HepG2 (cell line): ENCODE data around the gene CDC42BPG. TPM values are rescaled to one million over a fixed set of nuclear protein-coding genes. Genes with fewer than 3 reads are reported as not detected.

Experiments
- ARNT2 ChIP-seq: sonication (generic); formaldehyde crosslinking; IDR thresholded peaks from 2 replicates; pipeline ENCODE4 v1.8.0; 2022; ENCODE audit warnings: mild to moderate bottlenecking, low read depth, missing genetic modification reagents, moderate library complexity
- BORCS8-MEF2B ChIP-seq: sonication (generic); formaldehyde crosslinking; IDR thresholded peaks from 2 replicates; pipeline ENCODE4 v1.8.0; 2022; ENCODE audit warnings: mild to moderate bottlenecking, missing genetic modification reagents
- CEBPB ChIP-seq: IDR thresholded peaks from 2 replicates; pipeline ENCODE4 v1.6.1; 2011; ENCODE audit warnings: low read depth, low read length, improper control_type of control experiment, borderline replicate concordance
- CENPT ChIP-seq: sonication (generic); formaldehyde crosslinking; IDR thresholded peaks from 2 replicates; pipeline ENCODE4 v1.8.0; 2022; ENCODE audit warnings: low read depth, mild to moderate bottlenecking, moderate library complexity, missing genetic modification reagents
- EP300 ChIP-seq, 3 experiments: sonication (generic) in 1 of 3; formaldehyde crosslinking in 1 of 3; IDR thresholded peaks; 2 replicates each; pipeline versions ENCODE4 v1.5.1 to v1.6.1; 2011 to 2020; ENCODE audit warnings: low read depth in 2 of 3, low read length in 2 of 3, borderline replicate concordance in 1 of 3, improper control_type of control experiment in 1 of 3, mild to moderate bottlenecking in 1 of 3, missing genetic modification reagents in 1 of 3, moderate library complexity in 1 of 3
- ETV5 ChIP-seq: IDR thresholded peaks from 2 replicates; pipeline ENCODE4 v1.6.1; 2018; ENCODE audit warnings: missing biosample characterization, missing genetic modification reagents, inconsistent platforms, borderline replicate concordance
- FOXO1 ChIP-seq: sonication (generic); formaldehyde crosslinking; IDR thresholded peaks from 2 replicates; pipeline ENCODE4 v1.4.0; 2020; ENCODE audit warnings: missing genetic modification reagents
- IRF2 ChIP-seq: IDR thresholded peaks from 2 replicates; pipeline ENCODE4 v1.6.1; 2018; ENCODE audit warnings: missing genetic modification reagents, missing compliant biosample characterization
- NFKBIZ ChIP-seq: IDR thresholded peaks from 2 replicates; pipeline ENCODE4 v1.6.1; 2018; ENCODE audit warnings: missing genetic modification reagents, missing compliant biosample characterization
- REXO4 ChIP-seq: sonication (generic); formaldehyde crosslinking; IDR thresholded peaks from 2 replicates; pipeline ENCODE4 v1.8.0; 2022; ENCODE audit warnings: missing genetic modification reagents, mild to moderate bottlenecking, borderline replicate concordance
- SP4 ChIP-seq: sonication (generic); formaldehyde crosslinking; IDR thresholded peaks from 2 replicates; pipeline ENCODE4 v1.8.1; 2023; ENCODE audit warnings: mild to moderate bottlenecking, missing genetic modification reagents
- TBX3 ChIP-seq: fragments of 450-650 bp; IDR thresholded peaks from 2 replicates; pipeline ENCODE4 v1.6.1; 2017; ENCODE audit warnings: antibody characterized with exemption, mild to moderate bottlenecking, inconsistent platforms, borderline replicate concordance
- ZC3H4 ChIP-seq: sonication (generic); formaldehyde crosslinking; IDR thresholded peaks from 2 replicates; pipeline ENCODE4 v1.4.0; 2020; ENCODE audit warnings: missing genetic modification reagents, borderline replicate concordance
- ZNF33B ChIP-seq: sonication (generic); formaldehyde crosslinking; IDR thresholded peaks from 2 replicates; pipeline ENCODE4 v1.5.1; 2020; ENCODE audit warnings: mild to moderate bottlenecking, missing genetic modification reagents
- ZNF773 ChIP-seq: sonication (generic); formaldehyde crosslinking; IDR thresholded peaks from 2 replicates; pipeline ENCODE4 v1.4.0; 2020; ENCODE audit warnings: missing genetic modification reagents, borderline replicate concordance
- ZNF776 ChIP-seq: sonication (generic); formaldehyde crosslinking; IDR thresholded peaks from 2 replicates; pipeline ENCODE4 v1.4.0; 2020; ENCODE audit warnings: mild to moderate bottlenecking, missing genetic modification reagents
- polyA plus RNA-seq, 8 experiments: library from polyadenylated mRNA; depleted of rRNA in 3 of 8; stranded (reverse) in 7 of 8; unstranded in 1 of 8; fragments of >200 nt; fragmentation: Illumina TruSeq in 4 of 8; extraction: Trizol in 4 of 8; gene quantifications; 2 replicates each; pipeline versions ENCODE4 v1.2.1 to v1.2.3, GENCODE V29; 2011 to 2016; ENCODE audit warnings: low read depth in 4 of 8, missing spikeins in 1 of 8, mixed read lengths in 1 of 8; ENCODE audit not compliant: insufficient read depth in 1 of 8
- total RNA-seq, 5 experiments: library from RNA; depleted of rRNA; stranded (reverse); fragments of >200 nt; fragmentation: Illumina TruSeq; extraction: Trizol; gene quantifications; 2 replicates each; pipeline ENCODE4 v1.2.3, GENCODE V29; 2016; ENCODE audit warnings: low read depth in 1 of 5
- TF ChIP-seq, protein P1 (sequence below): sonication (generic); formaldehyde crosslinking; IDR thresholded peaks from 2 replicates; pipeline ENCODE4 v1.4.0; 2020; ENCODE audit warnings: low read depth, missing genetic modification reagents
- TF ChIP-seq, protein P2 (sequence below): sonication (generic); formaldehyde crosslinking; IDR thresholded peaks from 2 replicates; pipeline ENCODE4 v1.9.0; 2021; ENCODE audit warnings: missing genetic modification reagents, mild to moderate bottlenecking, borderline replicate concordance
- TF ChIP-seq, protein P3 (sequence below): sonication (generic); formaldehyde crosslinking; IDR thresholded peaks from 2 replicates; pipeline ENCODE4 v1.4.0; 2020; ENCODE audit warnings: missing genetic modification reagents

The CDC42BPG gene
- total and polyA plus RNA-seq, 2 of the 13 experiments (the other 11 are each of a cell fraction or from before 2014, with no cell fraction given): 0.55 to 1.4 TPM

DNA sequence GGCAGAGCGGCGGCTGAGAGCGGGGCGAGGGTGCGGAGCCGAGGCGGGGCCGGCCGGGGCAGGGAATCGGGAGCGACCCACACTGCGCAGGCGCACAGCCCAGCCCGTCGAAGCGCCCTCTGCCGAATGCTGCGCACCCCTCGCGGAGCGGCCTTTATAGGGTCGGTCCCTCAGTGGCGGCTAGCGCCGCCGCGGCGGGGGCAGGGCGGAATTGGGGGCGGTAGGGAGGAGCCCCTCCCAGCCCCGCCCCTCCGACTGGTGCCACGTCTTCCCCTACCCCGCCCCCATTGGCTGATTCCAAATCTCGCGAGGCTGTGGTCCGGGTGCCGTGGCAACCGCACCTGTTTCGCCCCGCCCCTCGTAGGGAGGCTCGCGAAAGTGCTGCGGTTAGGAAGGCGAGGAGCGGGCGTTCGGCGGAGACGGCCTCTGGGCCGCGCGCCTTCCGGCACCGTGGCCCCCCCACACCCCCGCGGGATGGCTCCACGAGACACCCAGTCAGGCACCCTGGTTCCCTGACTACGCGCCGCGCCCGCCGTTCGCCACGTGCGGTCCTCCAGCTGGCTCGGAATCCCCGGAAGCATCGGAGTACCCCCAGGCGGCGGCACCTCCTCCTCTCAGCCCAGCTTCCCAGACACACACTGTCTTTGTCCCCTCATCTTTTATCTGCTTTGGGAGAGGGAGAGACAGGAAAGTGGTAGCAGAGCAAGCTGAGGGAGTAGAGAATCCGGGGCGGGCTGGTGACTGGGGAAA, 34.2 kb upstream of the CDC42BPG start, which contains the start of gene EHD1 (continued):
- TF ChIP-seq, protein P1, sequence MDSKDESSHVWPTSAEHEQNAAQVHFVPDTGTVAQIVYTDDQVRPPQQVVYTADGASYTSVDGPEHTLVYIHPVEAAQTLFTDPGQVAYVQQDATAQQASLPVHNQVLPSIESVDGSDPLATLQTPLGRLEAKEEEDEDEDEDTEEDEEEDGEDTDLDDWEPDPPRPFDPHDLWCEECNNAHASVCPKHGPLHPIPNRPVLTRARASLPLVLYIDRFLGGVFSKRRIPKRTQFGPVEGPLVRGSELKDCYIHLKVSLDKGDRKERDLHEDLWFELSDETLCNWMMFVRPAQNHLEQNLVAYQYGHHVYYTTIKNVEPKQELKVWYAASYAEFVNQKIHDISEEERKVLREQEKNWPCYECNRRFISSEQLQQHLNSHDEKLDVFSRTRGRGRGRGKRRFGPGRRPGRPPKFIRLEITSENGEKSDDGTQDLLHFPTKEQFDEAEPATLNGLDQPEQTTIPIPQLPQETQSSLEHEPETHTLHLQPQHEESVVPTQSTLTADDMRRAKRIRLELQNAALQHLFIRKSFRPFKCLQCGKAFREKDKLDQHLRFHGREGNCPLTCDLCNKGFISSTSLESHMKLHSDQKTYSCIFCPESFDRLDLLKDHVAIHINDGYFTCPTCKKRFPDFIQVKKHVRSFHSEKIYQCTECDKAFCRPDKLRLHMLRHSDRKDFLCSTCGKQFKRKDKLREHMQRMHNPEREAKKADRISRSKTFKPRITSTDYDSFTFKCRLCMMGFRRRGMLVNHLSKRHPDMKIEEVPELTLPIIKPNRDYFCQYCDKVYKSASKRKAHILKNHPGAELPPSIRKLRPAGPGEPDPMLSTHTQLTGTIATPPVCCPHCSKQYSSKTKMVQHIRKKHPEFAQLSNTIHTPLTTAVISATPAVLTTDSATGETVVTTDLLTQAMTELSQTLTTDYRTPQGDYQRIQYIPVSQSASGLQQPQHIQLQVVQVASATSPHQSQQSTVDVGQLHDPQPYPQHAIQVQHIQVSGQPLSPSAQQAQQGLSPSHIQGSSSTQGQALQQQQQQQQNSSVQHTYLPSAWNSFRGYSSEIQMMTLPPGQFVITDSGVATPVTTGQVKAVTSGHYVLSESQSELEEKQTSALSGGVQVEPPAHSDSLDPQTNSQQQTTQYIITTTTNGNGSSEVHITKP (CRISPR knock-in tag): 0 out of 2 replicates have a peak, but pooled peaks have one; percentile 13
- no peak for TF ChIP-seq REXO4 (CRISPR knock-in tag)
- no peak; the same call in 1 of the 2 replicates for TF ChIP-seq ZC3H4 (CRISPR knock-in tag)
- peak; percentile 78; the same call in 1 of the 2 replicates for TF ChIP-seq ZNF776 (CRISPR knock-in tag)
- TF ChIP-seq, protein P2, sequence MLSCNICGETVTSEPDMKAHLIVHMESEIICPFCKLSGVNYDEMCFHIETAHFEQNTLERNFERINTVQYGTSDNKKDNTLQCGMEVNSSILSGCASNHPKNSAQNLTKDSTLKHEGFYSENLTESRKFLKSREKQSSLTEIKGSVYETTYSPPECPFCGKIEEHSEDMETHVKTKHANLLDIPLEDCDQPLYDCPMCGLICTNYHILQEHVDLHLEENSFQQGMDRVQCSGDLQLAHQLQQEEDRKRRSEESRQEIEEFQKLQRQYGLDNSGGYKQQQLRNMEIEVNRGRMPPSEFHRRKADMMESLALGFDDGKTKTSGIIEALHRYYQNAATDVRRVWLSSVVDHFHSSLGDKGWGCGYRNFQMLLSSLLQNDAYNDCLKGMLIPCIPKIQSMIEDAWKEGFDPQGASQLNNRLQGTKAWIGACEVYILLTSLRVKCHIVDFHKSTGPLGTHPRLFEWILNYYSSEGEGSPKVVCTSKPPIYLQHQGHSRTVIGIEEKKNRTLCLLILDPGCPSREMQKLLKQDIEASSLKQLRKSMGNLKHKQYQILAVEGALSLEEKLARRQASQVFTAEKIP (CRISPR knock-in tag): no peak
- TF ChIP-seq ETV5 (CRISPR knock-in tag): peak; percentile 71
- TF ChIP-seq IRF2 (CRISPR knock-in tag): peak; percentile 61; the same call in 1 of the 2 replicates
- TF ChIP-seq EP300 (IDR thresholded peaks at IDR 0.05; ENCODE audit: low read depth in 2 of 2, low read length in 2 of 2): peak in 1 of 2 experiments; percentile 9; a peak in 1 of 4 replicates
- no peak; the same call in 1 of the 2 replicates for TF ChIP-seq EP300 (CRISPR knock-in tag; IDR thresholded peaks at IDR 0.05; ENCODE audit: borderline replicate concordance)
- TF ChIP-seq SP4: peak; percentile 83
- no peak; the same call in 1 of the 2 replicates for TF ChIP-seq FOXO1 (CRISPR knock-in tag)
- TF ChIP-seq, protein P3, sequence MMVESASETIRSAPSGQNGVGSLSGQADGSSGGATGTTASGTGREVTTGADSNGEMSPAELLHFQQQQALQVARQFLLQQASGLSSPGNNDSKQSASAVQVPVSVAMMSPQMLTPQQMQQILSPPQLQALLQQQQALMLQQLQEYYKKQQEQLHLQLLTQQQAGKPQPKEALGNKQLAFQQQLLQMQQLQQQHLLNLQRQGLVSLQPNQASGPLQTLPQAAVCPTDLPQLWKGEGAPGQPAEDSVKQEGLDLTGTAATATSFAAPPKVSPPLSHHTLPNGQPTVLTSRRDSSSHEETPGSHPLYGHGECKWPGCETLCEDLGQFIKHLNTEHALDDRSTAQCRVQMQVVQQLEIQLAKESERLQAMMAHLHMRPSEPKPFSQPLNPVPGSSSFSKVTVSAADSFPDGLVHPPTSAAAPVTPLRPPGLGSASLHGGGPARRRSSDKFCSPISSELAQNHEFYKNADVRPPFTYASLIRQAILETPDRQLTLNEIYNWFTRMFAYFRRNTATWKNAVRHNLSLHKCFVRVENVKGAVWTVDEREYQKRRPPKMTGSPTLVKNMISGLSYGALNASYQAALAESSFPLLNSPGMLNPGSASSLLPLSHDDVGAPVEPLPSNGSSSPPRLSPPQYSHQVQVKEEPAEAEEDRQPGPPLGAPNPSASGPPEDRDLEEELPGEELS (CRISPR knock-in tag): peak; percentile 26; the same call in 1 of the 2 replicates
- peak; percentile 74 for TF ChIP-seq ARNT2 (CRISPR knock-in tag)
- no peak for TF ChIP-seq NFKBIZ (CRISPR knock-in tag)
- peak; percentile 39; the same call in 1 of the 2 replicates for TF ChIP-seq TBX3
- no peak for TF ChIP-seq ZNF33B (CRISPR knock-in tag)
- no peak for TF ChIP-seq ZNF773
- no peak for TF ChIP-seq CENPT (CRISPR knock-in tag)
- peak; percentile 51; the same call in 1 of the 2 replicates for TF ChIP-seq BORCS8-MEF2B (CRISPR knock-in tag)
- TF ChIP-seq CEBPB: no peak
